ENCODE results near the gene MRLN. TPM values are rescaled to one million over a fixed set of nuclear protein-coding genes. Genes with fewer than 3 reads are reported as not detected.

MRLN gene
- total and polyA plus RNA-seq, 2 of the 8 experiments (the other 6 are each of a cell fraction or from before 2014, with no cell fraction given), result 0.21 TPM; not detected in 1

DNA sequence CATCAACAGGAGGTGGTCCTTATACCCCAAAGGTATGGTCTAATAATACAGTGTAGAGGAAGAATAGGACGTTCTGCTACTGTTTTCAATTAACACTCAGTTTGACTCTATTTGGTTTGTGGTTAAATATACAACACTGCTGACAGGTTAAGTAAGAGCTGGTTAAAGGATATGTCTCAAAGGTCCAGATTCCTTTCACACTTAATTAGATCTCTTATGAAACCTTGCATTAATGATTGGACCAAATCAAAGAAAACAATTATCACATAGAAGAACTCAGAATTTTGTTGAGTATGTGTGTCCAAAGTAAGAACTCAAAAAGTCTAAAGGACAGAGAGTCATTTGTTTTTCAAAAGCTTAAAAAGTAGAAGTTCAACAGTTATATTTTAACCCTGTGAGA lies 18.0 kb downstream of the MRLN start:
- DNase-seq (ENCODE audit: low read depth in 1 of 2, low spot score in 2 of 2) (no peak), FAIRE-seq (no peak)
- no peaks in the 10 kb centered on the region for H3K79me2 ChIP-seq (ENCODE audit: control insufficient read depth in 1 of 2, insufficient read depth in 2 of 2, low read length in 2 of 2)
- no peaks in the 10 kb centered on the region for H3K79me1 ChIP-seq (ENCODE audit: low read depth, low read length)
- H3K27me3 ChIP-seq (replicated peaks in 1 of 4; ENCODE audit: control insufficient read depth in 3 of 4, extremely low read depth in 1 of 4, insufficient read depth in 3 of 4, low read length in 3 of 4), result no peaks in the 10 kb centered on the region
- H3K23ac ChIP-seq (ENCODE audit: insufficient read length), result no peak overlapping the region
- no peaks in the 10 kb centered on the region for H4K20me1 ChIP-seq (replicated peaks in 1 of 2; ENCODE audit: control insufficient read depth in 1 of 2, insufficient read depth in 2 of 2, low read length in 2 of 2)
- no peaks in the 10 kb centered on the region for H3K4me1 ChIP-seq (replicated peaks in 1 of 4; ENCODE audit: control insufficient read depth in 3 of 4, insufficient read depth in 4 of 4, low read length in 3 of 4)
- no peak overlapping the region for H4K91ac ChIP-seq (replicated peaks; ENCODE audit: insufficient read length, low read length)
- no peak overlapping the region for H3K14ac ChIP-seq (ENCODE audit: insufficient read length)
- no peak overlapping the region for H2BK12ac ChIP-seq (ENCODE audit: low read depth, low read length)
- 86% methylated on average over 1 of the region's 1 CpG; no CpG with 5 or more reads in 1 of the 2 experiments for WGBS, 2 experiments (ENCODE audit: extremely low coverage in 1 of 2, insufficient coverage in 1 of 2, insufficient read length in 1 of 2, insufficient replicate concordance in 2 of 2, low coverage in 1 of 2, low lambda C conversion rate in 2 of 2, missing lambda C conversion rate in 1 of 2)
- TF ChIP-seq ATF2 (IDR thresholded peaks at IDR 0.05; ENCODE audit: low read length) (no peak), GABPA (IDR thresholded peaks at IDR 0.05; ENCODE audit: borderline replicate concordance, insufficient read depth, low read length) (no peak), CBX5 (IDR thresholded peaks at IDR 0.05; ENCODE audit: low read depth, low read length) (no peak), TAF7 (optimal IDR thresholded peaks at IDR 0.05; ENCODE audit: borderline replicate concordance, low read depth, low read length) (no peak), SAP30 (IDR thresholded peaks at IDR 0.05; ENCODE audit: insufficient read depth, insufficient replicate concordance, low read length) (no peak), KDM5A (IDR thresholded peaks at IDR 0.05; ENCODE audit: low read length) (no peak), RFX5 (IDR thresholded peaks at IDR 0.05; ENCODE audit: borderline replicate concordance, low read depth, low read length) (no peak), HDAC6 (IDR thresholded peaks at IDR 0.05; ENCODE audit: low read depth, low read length) (no peak)
- no peaks in the 10 kb centered on the region for H3K23me2 ChIP-seq (ENCODE audit: low read depth, low read length)
- no peak overlapping the region for H4K5ac ChIP-seq (ENCODE audit: insufficient read length, low read depth, low read length)
- POLR2A ChIA-PET (ENCODE audit: partially characterized antibody), result no interaction called here
- H3K4ac ChIP-seq (replicated peaks; ENCODE audit: insufficient read length, low read depth, low read length), result no peak overlapping the region
- no peak overlapping the region for H2BK120ac ChIP-seq (replicated peaks; ENCODE audit: low read depth, low read length)
- CTCF ChIA-PET (ENCODE audit: partially characterized antibody), result interaction anchor here (0.6 to 1.8 kb wide), 3 partner anchors 11 to 15 kb away, joined by 3 to 5 read pairs (median 4); no protein-coding TSS in a partner anchor
- no peak overlapping the region for H3K56ac ChIP-seq (replicated peaks; ENCODE audit: insufficient read length, low read depth, low read length)
- no peak overlapping the region for H2AK5ac ChIP-seq (ENCODE audit: low read depth, low read length)
- H2BK15ac ChIP-seq (ENCODE audit: low read length), result no peak overlapping the region
- no peak overlapping the region for H3K4me2 ChIP-seq (ENCODE audit: insufficient read depth in 1 of 2, low read depth in 2 of 2, low read length in 2 of 2)
- no peak overlapping the region for H3K4me3 ChIP-seq (ENCODE audit: extremely low read depth in 1 of 4, insufficient read depth in 2 of 4, low read depth in 3 of 4, low read length in 4 of 4)
- no peaks in the 10 kb centered on the region for H3K36me3 ChIP-seq (ENCODE audit: control insufficient read depth in 2 of 4, insufficient read depth in 4 of 4, low read length in 3 of 4)
- H3K27ac ChIP-seq (ENCODE audit: low read depth, low read length), result no peak overlapping the region
- no peak overlapping the region for H2AFZ ChIP-seq (ENCODE audit: low read length)
- H4K8ac ChIP-seq (ENCODE audit: extremely low read depth, insufficient read depth, low read length), result no peak overlapping the region
- peaks cover 3 to 6% of the 10 kb centered on the region in 2 experiments; a peak in 3 of 4 replicates for H3K9me3 ChIP-seq (ENCODE audit: insufficient read depth in 2 of 2, low read depth in 1 of 2, low read length in 1 of 2)
- no peak overlapping the region for H3K18ac ChIP-seq (ENCODE audit: extremely low read depth, low read length)
- no peak overlapping the region for H2BK5ac ChIP-seq (ENCODE audit: low read depth, low read length)
- H2BK20ac ChIP-seq (ENCODE audit: low read length), result no peak overlapping the region
- H3K9ac ChIP-seq (replicated peaks in 1 of 4; ENCODE audit: extremely low read depth in 1 of 4, low read depth in 3 of 4, low read length in 3 of 4), result no peak overlapping the region

All from H1 (cell line).